Measurements from ENCODE around the gene KBTBD6.

GRCh38 chr13:41137241-41137640 is 4.6 kb upstream of the KBTBD6 start:
- TF ChIP-seq CTCF (conservative IDR thresholded peaks at IDR 0.05; ENCODE audit: low read depth, low read length) (no peak), EZH2phosphoT487 (IDR thresholded peaks at IDR 0.05; ENCODE audit: borderline replicate concordance, low read length) (no peak), EZH2 (IDR thresholded peaks at IDR 0.05; ENCODE audit: low read length, unreplicated experiment) (no peak)

Data from PC-3 (cell line).